Coronary artery (tissue), 2 donors: ENCODE data around the gene USH1C.
A peak's percentile ranks its signal among the peaks of the same experiment; 100 is the strongest.

Experiments
- DNase-seq: peaks from one replicate; pipeline ENCODE4 v3.0.0-alpha.2; 2017; ENCODE audit warnings: low spot score
- H3K27ac ChIP-seq, 2 donors: fragments of 200-600 bp; sonication (generic); one replicate each; pipeline ENCODE4 v1.5.1; 2016 to 2019
- H3K4me3 ChIP-seq: fragments of 200-600 bp; sonication (generic); 2 replicates; pipeline ENCODE4 v1.5.1; 2016; ENCODE audit warnings: mild to moderate bottlenecking, moderate library complexity
- TF ChIP-seq, protein P1 (sequence below): fragments of 200-600 bp; sonication (generic); IDR thresholded peaks from one replicate; pipeline ENCODE4 v1.5.1; 2019; ENCODE audit warnings: antibody characterized with exemption

USH1C gene

DNA sequence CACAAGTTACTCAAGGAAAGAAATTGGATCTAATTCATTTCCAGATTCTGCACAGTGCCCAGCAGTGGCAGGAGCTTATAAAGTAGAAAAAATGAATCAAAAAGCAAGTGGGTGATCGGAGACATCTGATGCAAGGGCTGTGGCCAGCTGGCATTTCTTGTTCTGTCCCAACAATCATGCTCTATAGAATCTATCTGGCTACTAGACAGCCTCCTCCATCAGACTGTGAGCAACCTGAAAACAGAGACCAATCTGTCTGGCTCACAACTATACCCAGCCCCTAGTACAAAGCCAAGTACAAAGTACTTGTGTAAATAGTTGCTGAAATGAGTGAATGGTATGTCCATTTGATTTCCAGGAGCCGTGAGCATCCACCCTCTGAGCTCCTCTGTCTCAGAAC, 11.4 kb downstream of the USH1C start:
- TF ChIP-seq, protein P1, sequence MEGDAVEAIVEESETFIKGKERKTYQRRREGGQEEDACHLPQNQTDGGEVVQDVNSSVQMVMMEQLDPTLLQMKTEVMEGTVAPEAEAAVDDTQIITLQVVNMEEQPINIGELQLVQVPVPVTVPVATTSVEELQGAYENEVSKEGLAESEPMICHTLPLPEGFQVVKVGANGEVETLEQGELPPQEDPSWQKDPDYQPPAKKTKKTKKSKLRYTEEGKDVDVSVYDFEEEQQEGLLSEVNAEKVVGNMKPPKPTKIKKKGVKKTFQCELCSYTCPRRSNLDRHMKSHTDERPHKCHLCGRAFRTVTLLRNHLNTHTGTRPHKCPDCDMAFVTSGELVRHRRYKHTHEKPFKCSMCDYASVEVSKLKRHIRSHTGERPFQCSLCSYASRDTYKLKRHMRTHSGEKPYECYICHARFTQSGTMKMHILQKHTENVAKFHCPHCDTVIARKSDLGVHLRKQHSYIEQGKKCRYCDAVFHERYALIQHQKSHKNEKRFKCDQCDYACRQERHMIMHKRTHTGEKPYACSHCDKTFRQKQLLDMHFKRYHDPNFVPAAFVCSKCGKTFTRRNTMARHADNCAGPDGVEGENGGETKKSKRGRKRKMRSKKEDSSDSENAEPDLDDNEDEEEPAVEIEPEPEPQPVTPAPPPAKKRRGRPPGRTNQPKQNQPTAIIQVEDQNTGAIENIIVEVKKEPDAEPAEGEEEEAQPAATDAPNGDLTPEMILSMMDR: no peak
- no peak overlapping the region for H3K4me3 ChIP-seq
- H3K27ac ChIP-seq: no peak overlapping the region

DNA sequence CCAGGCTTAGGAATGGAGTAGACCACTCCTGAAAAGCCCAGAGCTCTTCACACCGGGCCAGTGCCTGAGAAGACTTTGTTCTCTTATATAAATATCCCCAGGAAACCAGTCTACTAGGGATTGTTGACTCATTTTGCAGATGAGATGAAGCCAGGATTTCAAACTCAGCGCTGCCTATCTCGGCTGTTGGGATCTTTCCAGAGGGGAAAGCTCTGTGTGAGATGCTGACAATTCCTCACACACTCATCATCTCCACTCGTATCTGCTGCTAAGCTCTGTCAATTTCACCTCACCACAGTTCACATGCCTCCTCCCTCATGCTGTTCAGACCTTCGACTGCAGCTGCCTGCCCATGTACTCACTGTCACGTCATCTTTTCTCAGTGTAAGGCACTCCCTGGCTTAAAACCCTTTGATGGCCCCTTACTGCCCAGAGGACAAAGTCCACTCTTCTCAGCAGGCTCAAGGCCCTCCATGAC, 12.5 kb downstream of the USH1C start:
- H3K4me3 ChIP-seq: no peak overlapping the region
- TF ChIP-seq, protein P1: no peak
- no peak for DNase-seq
- H3K27ac ChIP-seq: no peak overlapping the region

More for the DNA sequence above, 11.4 kb downstream of the USH1C start:
- DNase-seq: no peak

DNA sequence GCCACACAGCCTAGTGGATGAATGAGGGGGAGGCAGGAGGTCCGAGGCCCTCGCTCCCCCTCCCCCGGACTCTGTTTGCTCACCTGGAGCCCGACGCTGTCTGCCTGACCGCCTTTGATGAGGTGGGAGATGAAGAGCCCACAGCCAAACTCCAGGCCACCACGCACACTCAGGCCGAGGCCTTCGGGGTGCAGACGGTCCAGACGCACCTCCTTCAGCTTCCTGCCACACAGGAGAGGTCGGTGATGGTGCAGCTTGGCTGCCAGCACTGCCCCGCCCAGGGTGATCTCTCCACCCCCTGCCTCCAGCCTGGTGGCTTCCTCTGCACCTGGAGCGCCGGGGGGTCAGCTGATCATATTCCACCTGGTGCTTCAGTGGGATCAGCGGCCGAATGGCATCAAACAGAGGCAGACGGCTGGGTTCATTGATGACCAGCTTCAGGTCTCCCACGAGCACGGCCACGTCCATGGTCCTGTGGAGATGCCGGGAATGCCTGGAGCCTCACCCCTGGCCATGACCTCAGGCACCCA, 13.1 kb downstream of the USH1C start:
- Histone ChIP-seq H3K4me3 (no peak overlapping the region), H3K27ac (no peak overlapping the region)
- DNase-seq: no peak
- TF ChIP-seq, protein P1: no peak

DNA sequence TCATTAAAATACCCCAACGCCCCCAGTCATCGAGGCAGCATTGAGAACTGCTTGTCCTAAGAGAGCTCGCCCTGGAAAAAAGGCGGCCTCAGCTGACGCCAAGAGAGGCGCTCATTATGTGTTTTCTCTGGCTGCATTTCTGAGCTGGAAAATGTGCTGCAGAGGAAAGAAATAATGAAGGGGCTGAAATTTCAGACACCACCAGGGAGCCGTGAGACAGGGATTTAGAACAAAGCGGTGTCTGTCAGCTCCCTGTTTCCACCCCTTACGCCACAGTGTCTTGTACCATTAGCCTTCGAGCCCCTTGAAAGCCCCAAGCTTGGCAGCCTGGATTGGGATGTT, 14.4 kb downstream of the USH1C start:
- Histone ChIP-seq H3K27ac (no peak overlapping the region), H3K4me3 (no peak overlapping the region)
- DNase-seq: no peak
- TF ChIP-seq, protein P1: no peak

DNA sequence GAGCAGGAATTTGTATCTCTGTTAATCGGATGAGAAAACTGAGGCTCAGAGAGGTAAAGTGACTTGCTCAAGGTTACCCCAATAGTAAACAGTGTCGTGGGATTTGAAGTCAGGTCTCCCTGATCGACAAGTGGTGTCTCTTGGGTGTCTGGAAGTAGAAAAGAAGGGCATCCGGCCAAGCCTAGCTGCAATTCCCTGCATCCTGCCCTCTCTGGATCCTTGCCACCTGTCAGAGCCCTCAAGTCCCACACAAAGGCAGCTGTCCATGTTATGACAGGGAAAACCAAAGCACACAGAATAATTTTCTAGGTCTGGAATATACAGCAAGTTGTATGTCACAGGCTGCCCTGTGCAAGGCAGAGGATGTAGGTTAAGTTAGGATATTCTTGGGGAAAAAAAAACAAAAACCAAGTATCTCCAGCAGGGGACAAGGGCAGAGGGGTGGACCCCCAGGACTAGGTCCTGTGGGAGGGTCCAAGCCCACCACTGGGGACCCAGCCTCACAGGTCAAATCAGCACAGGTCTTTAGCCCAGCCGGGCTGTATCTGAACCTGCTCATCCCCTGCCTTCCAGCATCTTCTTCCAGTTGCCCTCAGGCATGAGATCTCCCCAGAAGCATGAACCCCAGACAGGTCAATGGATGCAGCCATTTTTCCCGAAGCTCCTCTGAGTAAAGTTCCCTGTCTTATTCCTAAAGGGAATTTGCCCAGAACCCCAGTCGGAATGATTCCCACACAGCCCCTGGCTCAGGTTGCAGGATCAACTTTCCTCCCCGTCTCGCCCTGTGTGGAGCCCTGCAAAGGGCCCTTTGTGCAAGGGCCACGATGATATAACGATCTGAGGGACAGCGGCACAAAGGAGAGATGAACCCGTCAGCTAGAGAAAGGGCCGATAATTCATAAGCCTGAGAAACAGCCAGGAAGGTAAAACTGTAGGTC, 15.0 kb downstream of the USH1C start:
- DNase-seq: no peak
- H3K27ac ChIP-seq: no peak overlapping the region
- TF ChIP-seq, protein P1: no peak
- H3K4me3 ChIP-seq: no peak overlapping the region

DNA sequence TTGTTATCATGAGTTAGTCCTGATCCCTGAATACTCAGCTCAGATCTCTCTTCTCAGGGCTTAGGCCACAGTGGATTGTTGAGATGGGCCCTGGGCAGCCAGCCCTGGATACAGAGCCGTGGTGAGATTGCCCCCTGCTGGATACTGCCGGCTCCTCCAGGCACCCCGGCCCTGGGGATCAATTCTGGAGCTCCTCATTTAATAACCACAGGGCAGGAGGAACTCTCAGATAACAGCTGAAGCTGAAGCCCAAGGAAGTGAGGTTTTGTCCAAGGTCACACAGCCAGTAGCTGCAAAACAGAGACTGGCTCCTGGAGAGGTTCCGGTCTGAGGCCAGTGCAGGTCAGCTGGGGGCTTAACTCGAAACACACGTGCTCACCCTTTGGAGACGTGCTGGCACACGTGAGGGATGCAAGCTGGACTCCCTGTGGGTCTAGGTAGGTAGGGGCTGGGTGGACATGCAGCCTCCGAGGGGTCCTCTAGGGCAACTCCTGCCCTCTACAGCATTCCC, 16.0 kb downstream of the USH1C start:
- TF ChIP-seq, protein P1: peak; percentile 26
- H3K27ac ChIP-seq: no peak overlapping the region
- no peak for DNase-seq
- H3K4me3 ChIP-seq: no peak overlapping the region

DNA sequence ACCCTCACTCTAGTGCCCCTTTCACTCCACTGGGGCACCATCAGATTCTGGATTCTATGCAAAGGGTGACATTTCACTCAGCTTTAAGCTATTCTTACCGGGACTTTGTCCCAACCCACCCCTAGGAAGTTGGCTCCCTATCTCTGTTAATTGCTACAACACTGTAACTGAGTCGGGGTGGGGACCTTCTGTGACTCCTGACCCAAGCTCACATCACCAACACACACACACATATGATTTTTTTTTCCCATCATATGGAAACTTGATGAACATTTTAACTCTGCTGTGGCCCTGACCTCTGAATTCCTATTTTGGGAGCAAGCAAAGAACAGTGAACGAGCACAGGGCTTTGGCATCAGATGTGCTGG, 16.6 kb downstream of the USH1C start:
- H3K27ac ChIP-seq: no peak overlapping the region
- H3K4me3 ChIP-seq: no peak overlapping the region
- TF ChIP-seq, protein P1: no peak
- DNase-seq: no peak
